Stimulated activated CD8-positive, alpha-beta memory T cell treated with anti-CD3 and anti-CD28 coated beads, Interleukin-4, amount 100 ng/mL, for 4 hours (primary cell): ENCODE results near the gene KLHDC10.
"Not testable (repeated sequence)": the region's sequence is repeated elsewhere in the genome, so short reads cannot be mapped to it uniquely, and the experiment has no call there.

Experiments used
- DNase-seq, 2 donors: peaks; one replicate each; pipeline ENCODE4 v3.0.0-alpha.2; 2020; ENCODE audit warnings: low read depth in 2 of 2, low spot score in 1 of 2

KLHDC10 gene

DNA sequence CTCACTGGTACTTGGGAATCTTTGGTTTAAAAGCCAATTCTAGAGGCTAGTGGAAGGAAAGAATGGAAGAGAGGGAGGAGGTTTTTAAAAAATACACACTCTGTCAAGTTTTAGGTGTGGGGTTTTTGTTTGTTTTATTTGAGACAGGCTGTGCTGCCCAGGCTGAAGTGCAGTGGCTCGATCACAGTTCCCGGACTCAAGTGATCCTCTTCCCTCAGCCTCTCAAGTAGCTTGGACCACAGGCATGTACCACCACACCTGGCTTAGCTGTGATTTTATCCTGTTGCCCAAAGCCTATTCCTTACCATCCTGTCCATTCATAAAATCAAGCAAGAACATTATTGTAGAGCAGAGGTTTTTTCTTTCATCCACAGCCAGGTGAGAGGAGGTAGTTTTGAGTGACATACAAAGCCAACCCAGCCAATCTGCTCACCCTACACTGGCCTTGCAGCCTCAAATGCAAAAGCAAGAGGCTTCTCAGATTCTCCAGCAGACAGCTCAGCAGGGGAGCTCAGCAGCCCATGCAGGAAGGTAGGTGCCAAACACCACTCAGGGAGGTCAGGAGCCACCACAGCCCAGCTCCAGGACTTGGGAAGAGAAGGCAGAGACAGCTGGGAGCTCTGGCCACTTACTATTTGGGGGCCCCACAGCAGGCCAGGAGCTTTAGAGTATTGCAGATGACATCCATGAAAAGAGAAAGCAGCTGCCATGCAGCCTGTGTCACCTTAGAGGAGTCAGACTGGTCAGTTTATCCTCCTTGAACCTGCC is 69.0 kb downstream of the KLHDC10 start:
- DNase-seq: no peak

- DNase-seq: no peak
Observed at GRCh38 chr7:130140551-130141160, 70.3 kb downstream of the KLHDC10 start.

GRCh38 chr7:130141161-130141883 is 71.0 kb downstream of the KLHDC10 start:
- DNase-seq: no peak

GRCh38 chr7:130141884-130142653 is 71.7 kb downstream of the KLHDC10 start:
- no peak for DNase-seq

GRCh38 chr7:130142654-130143333 is 72.5 kb downstream of the KLHDC10 start:
- DNase-seq: no peak

DNA sequence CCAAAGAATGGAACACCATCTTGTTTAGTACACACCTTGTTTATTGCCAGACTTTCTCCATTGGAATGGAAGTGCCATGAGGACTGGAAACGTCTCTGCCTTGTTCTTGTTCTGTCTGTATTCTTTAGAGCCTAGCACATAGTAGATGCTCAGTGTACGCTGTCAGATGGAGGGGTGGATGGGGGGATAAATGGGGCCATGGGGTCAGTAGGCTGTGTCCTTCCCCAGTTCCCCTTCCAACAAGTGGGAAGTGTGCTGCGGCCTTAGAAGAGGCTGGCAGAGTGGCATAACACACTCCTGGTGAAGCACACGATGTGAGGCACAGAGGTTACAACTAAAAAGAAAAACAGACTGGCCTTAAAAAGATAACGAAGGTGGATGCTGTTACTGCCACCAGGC is 73.0 kb downstream of the KLHDC10 start:
- no peak for DNase-seq

DNA sequence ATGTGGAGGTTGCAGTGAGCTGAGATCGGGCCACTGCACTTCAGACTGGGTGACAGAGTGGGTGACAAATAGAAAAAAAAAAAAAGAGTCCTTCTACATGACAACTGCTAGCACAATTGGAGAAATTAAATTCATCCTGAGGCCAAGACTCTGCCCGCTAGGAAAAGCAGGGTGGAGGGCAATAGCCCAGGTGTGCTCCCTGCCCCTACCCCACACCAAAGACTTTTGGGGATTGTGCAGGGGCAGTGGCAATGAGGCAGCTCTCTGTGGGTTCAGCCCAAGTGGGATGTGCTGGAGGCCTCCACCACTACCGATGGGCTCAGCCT is 73.6 kb downstream of the KLHDC10 start:
- no peak for DNase-seq

- DNase-seq: no peak
Observed at GRCh38 chr7:130144312-130145171, 74.2 kb downstream of the KLHDC10 start.

DNA sequence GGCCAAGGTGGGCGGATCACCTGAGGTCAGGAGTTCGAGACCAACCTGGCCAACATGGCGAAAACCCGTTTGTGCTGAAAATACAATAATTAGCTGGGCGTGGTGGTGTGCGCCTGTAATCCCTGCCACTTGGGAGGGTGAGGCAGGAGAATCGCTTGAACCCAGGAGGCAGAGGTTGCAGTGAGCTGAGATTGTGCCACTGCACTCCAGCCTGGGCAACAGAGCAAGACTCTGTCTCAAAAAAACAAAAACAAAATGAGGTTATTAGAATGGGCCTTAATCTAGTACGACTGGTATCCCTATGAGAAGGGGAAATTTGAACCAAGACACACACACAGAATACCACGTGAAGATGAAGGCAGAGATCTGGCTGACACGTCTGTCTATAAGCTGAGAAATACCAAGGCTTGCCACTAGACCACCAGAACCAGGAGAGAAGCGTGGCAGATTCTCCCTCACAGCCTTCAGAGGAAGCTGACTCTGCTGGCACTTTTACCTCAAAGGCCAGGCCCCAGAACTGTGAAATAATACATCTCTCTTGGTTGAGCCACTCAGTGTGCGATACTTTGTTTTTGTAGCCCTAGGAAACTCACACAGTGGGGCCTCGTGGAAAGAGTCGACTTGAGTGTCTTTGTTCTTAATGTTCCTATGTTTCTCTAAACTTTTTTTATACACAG is 75.2 kb downstream of the KLHDC10 start:
- DNase-seq: no peak

DNA sequence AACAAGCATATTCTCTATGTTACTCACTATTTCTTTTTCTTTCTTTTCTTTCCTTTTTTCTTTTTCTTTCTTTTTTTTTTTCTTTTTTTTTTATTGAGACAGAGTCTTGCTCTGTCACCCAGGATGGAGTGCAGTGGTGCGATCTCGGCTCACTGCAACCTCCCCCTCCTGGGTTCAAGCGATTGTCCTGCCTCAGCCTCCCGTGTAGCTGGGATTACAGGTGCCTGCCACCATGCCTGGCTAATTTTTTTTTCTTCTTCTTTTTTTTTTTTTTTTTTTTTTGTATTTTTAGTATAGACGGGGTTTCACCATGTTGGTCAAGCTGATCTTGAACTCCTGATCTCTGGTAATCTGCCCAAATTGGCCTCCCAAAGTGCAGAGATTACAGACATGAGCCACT is 75.8 kb downstream of the KLHDC10 start:
- not testable (repeated sequence) for DNase-seq

GRCh38 chr7:130146693-130147405 is 76.5 kb downstream of the KLHDC10 start:
- no peak for DNase-seq

- no peak for DNase-seq
Observed at GRCh38 chr7:130147710-130148325, 77.5 kb downstream of the KLHDC10 start.

DNA sequence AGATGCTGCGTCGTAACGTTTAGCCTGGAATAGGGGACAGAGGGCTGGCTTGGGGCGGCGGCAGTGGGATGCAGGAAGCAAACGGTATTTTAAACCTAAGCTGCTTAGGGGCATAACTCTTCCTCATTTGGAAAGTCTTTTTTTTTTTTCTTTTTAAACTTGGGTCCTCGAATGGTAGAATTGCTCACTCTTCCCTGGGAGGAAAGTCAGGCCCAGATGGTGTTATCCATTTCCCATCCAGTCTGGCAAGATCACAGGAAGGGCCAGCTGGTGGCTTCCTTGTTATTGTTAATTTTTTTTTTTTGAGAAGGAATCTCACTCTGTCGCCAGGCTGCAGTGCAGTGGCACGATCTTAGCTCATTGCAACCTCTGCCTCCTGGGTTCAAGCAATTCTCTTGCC is 78.2 kb downstream of the KLHDC10 start:
- no peak for DNase-seq

GRCh38 chr7:130149281-130150139 is 79.2 kb downstream of the KLHDC10 start:
- DNase-seq: no peak

GRCh38 chr7:130150587-130150986 is 80.3 kb downstream of the KLHDC10 start:
- no peak for DNase-seq

DNA sequence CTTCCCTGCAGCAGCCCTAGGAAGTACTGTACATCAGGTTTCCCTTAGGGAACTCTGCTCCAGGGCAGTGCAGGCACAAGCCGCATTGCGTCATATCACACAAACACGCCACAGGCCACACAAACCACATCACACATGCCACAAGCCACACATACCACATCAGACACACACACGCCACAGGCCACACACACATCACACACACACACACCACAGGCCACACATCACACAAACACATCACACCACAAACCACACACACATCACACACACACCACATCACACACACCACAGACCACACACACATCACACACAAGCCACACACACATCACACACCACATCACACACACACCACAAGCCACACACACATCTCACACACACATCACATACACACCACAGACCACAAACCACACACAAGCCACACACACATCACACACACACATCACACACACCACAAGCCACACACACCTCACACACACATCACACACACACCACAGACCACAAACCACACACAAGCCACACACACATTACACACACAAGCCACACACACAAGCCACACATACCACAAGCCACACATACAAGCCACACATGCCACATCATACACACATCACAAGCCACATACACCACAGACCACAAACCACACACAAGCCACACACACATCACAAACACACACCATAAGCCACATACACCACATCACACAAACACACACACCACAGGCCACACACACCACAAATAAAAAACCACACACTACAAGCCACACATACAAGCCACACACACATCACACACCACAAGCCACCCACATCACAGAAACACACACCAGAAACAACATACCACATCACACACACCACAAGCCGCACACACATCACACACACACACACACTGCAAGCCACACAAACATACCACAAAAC is 81.5 kb downstream of the KLHDC10 start:
- DNase-seq: no peak
